Heart left ventricle (tissue), 16 donors: Measurements from ENCODE around the gene COLEC12. TPM values are rescaled to one million over a fixed set of nuclear protein-coding genes. Genes with fewer than 3 reads are reported as not detected.

Experiments used
- ATAC-seq, 4 donors: fragments of 200-7000 bp; cut with Tn5 transposase; one replicate each; pipeline ENCODE4 v1.9.1; 2020 to 2022; ENCODE audit warnings: moderate library complexity in 4 of 4, mild to moderate bottlenecking in 3 of 4, moderate number of reproducible peaks in 1 of 4
- DNase-seq, 5 donors: peaks; one replicate each; pipeline ENCODE4 v3.0.0-alpha.2; 2020
- H3K27ac ChIP-seq, 12 donors: fragments of 200-600 bp; sonication (generic) in 4 of 12; one replicate each; pipeline versions ENCODE4 v1.5.0 to v1.8.0; 2016 to 2022; ENCODE audit warnings: mild to moderate bottlenecking in 2 of 12
- H3K27me3 ChIP-seq, 9 donors: fragments of 200-600 bp; sonication (generic) in 2 of 9; one replicate each; pipeline versions ENCODE4 v1.5.1 to v1.8.0; 2016 to 2022; ENCODE audit warnings: mild to moderate bottlenecking in 3 of 9
- H3K36me3 ChIP-seq, 9 donors: fragments of 200-600 bp; sonication (generic) in 2 of 9; one replicate each; pipeline versions ENCODE4 v1.5.0 to v1.8.0; 2018 to 2022; ENCODE audit warnings: mild to moderate bottlenecking in 2 of 9
- H3K4me1 ChIP-seq, 12 donors: fragments of 200-600 bp; sonication (generic) in 4 of 12; one replicate each; pipeline versions ENCODE4 v1.5.0 to v1.8.0; 2016 to 2022; ENCODE audit warnings: mild to moderate bottlenecking in 3 of 12
- H3K4me3 ChIP-seq, 12 donors: fragments of 200-600 bp; sonication (generic) in 4 of 12; one replicate each; pipeline versions ENCODE4 v1.5.0 to v1.8.0; 2017 to 2022; ENCODE audit warnings: mild to moderate bottlenecking in 9 of 12, moderate library complexity in 4 of 12
- H3K9me3 ChIP-seq, 12 donors: fragments of 200-600 bp; sonication (generic) in 4 of 12; one replicate each; pipeline versions ENCODE4 v1.5.0 to v1.8.0; 2016 to 2022; ENCODE audit warnings: mild to moderate bottlenecking in 1 of 12
- CTCF ChIP-seq, 12 donors: fragments of 200-600 bp; sonication (generic) in 4 of 12; IDR thresholded peaks; one replicate each; pipeline versions ENCODE4 v1.5.0 to v1.8.0; 2018 to 2022; ENCODE audit warnings: antibody characterized with exemption in 12 of 12, mild to moderate bottlenecking in 5 of 12
- POLR2A ChIP-seq, 2 donors: fragments of 450-650 bp; IDR thresholded peaks; one replicate each; pipeline ENCODE4 v1.6.1; 2017; ENCODE audit warnings: antibody characterized with exemption in 2 of 2, mild to moderate bottlenecking in 2 of 2, moderate library complexity in 2 of 2
- WGBS, 4 donors: extraction: QIAGEN DNeasy Blood & Tissue Kit in 2 of 4; methylation state at CpG; one replicate each; pipeline versions ENCODE4 v1.1.5 to v1.1.7; 2013 to 2018; 5-methylcytosine and 5-hydroxymethylcytosine counted together
- intact Hi-C, 10 donors: fragments of 100-400 bp; cut with DNase I; formaldehyde crosslinking; loops; one replicate each; pipeline versions ENCODE4 v1.11.1 to v1.14.2; 2022
- polyA plus RNA-seq, 2 donors: library from polyadenylated mRNA; stranded (reverse); fragments of 200-250 nt; gene quantifications; one replicate each; pipeline ENCODE4 v1.2.3, GENCODE V29; 2013
- total RNA-seq, 9 donors: library from RNA; depleted of rRNA in 2 of 9; stranded (reverse); fragments of >200 nt in 2 of 9; fragmentation: NEBNext Ultra II Directional in 3 of 9; extraction: Animal tissue kit (Norgen Biotek cat#: 25700) in 3 of 9; gene quantifications; one replicate each; pipeline versions ENCODE4 v1.1.0 to v1.2.4, GENCODE V29; 2016 to 2023
- donor health status: ischemic (EF 13 %, LVEDD 7.1; RV severe dilation, severe dysfunction).
- donor health status: healthy with polysubstance abuse.
- donor health status: DM: no; HTN: yes; CAD: no.
- donor health status: DM: no; HTN: no; CAD: no.
- donor health status: ischemic (EF 25% LVEDD 6.9; RV normal size, moderate dysfunction).
- donor health status: ischemic (EF 25% LVEDD 5.7; RV mildly dilated, moderate dysfunction).
- donor health status: healthy.
- donor health status: DM: yes; HTN: yes; CAD: no.
- donor health status: ischemic (EF 35%, LVEDD 5.7; RV mildly dilated, moderate dysfunction).
- donor health status: nonischemic (EF 11% LVEDD 7.7; RV severe dilation, severe dysfunction).
- donor health status: DM: yes; HTN: yes; CAD: no.
- donor health status: PGD.
- donor health status: ischemic (EF 29% LVEDD 5.4; RV normal size, mild dysfunction).
- donor health status: nonischemic (EF 23%, LVEDD 6.1; RV moderate dilation, normal function).

The COLEC12 gene
- total and polyA plus RNA-seq, 11 donors, result 2.2 to 35.9 (median 7.9) TPM

GRCh38 chr18:303607-304006 is 196.9 kb downstream of the COLEC12 start:
- H3K4me3 ChIP-seq, result no peak overlapping the region
- TF ChIP-seq POLR2A (IDR thresholded peaks at IDR 0.05) (no peak), CTCF (IDR thresholded peaks at IDR 0.05) (no peak)
- H3K4me1 ChIP-seq, result peaks cover 0 to 14% (median 0%) of the 10 kb centered on the region in 12 donors
- WGBS, 4 donors, result 90 to 94% (median 93%) methylated on average over 2 of the region's 2 CpGs
- intact Hi-C loops, result no loop called here
- DNase-seq (no peak), ATAC-seq (no peak)
- H3K36me3 ChIP-seq, result no peaks in the 10 kb centered on the region
- H3K9me3 ChIP-seq, result no peaks in the 10 kb centered on the region
- no peak overlapping the region for H3K27ac ChIP-seq
- H3K27me3 ChIP-seq, result peaks cover 0 to 13% (median 0%) of the 10 kb centered on the region in 9 donors

GRCh38 chr18:303011-303410 is 197.5 kb downstream of the COLEC12 start:
- H3K27ac ChIP-seq, result peak overlapping the region in 1 of 12 donors; percentile 10
- no peak overlapping the region for H3K4me3 ChIP-seq
- H3K36me3 ChIP-seq, result no peaks in the 10 kb centered on the region
- DNase-seq (no peak), ATAC-seq (no peak)
- H3K4me1 ChIP-seq, result peaks cover 0 to 14% (median 0%) of the 10 kb centered on the region in 12 donors
- 47 to 100% (median 97%) methylated on average over 1 of the region's 1 CpG for WGBS, 4 donors
- no peak for TF ChIP-seq POLR2A (IDR thresholded peaks at IDR 0.05)
- no peak for TF ChIP-seq CTCF (IDR thresholded peaks at IDR 0.05)
- no peaks in the 10 kb centered on the region for H3K9me3 ChIP-seq
- intact Hi-C loops, result no loop called here
- H3K27me3 ChIP-seq, result peaks cover 0 to 10% (median 0%) of the 10 kb centered on the region in 9 donors

GRCh38 chr18:302097-302496 is 198.4 kb downstream of the COLEC12 start:
- 58 to 70% (median 63%) methylated on average over 7 of the region's 7 CpGs for WGBS, 4 donors
- Histone ChIP-seq H3K27me3 (peaks cover 0 to 2% (median 0%) of the 10 kb centered on the region in 9 donors), H3K4me1 (peaks cover 0 to 14% (median 0%) of the 10 kb centered on the region in 12 donors), H3K36me3 (no peaks in the 10 kb centered on the region), H3K9me3 (no peaks in the 10 kb centered on the region), H3K4me3 (no peak overlapping the region), H3K27ac (peak overlapping the region in 2 of 12 donors; percentile 13 to 35)
- peak in 2 of 4 donors; percentile 76 to 93 for ATAC-seq
- peak in 2 of 5 donors; percentile 34 to 36 for DNase-seq
- intact Hi-C loops, result no loop called here
- TF ChIP-seq POLR2A (IDR thresholded peaks at IDR 0.05) (no peak), CTCF (IDR thresholded peaks at IDR 0.05) (no peak)

GRCh38 chr18:297936-298335 is 202.6 kb downstream of the COLEC12 start:
- Histone ChIP-seq H3K27me3 (no peaks in the 10 kb centered on the region), H3K9me3 (peaks cover 0 to 6% (median 0%) of the 10 kb centered on the region in 12 donors), H3K36me3 (no peaks in the 10 kb centered on the region), H3K27ac (no peak overlapping the region), H3K4me3 (no peak overlapping the region), H3K4me1 (peaks cover 0 to 14% (median 0%) of the 10 kb centered on the region in 12 donors)
- no peak for TF ChIP-seq POLR2A (IDR thresholded peaks at IDR 0.05)
- no peak for TF ChIP-seq CTCF (IDR thresholded peaks at IDR 0.05)
- DNase-seq (no peak), ATAC-seq (no peak)
- intact Hi-C loops, result loop anchor here in 1 of 10 donors (10.0 kb wide), 1 partner anchor 177 kb away; no protein-coding TSS in a partner anchor
- WGBS, 4 donors, result 78 to 95% (median 82%) methylated on average over 2 of the region's 2 CpGs
